GM21390 (cell line): ENCODE results near the gene ATP6V1B1.

Experiments used
- ATAC-seq: cut with Tn5 transposase; IDR thresholded peaks from one replicate; pipeline ENCODE4 v1.9.1; 2021; ENCODE audit not compliant: unreplicated experiment

Gene ATP6V1B1

DNA sequence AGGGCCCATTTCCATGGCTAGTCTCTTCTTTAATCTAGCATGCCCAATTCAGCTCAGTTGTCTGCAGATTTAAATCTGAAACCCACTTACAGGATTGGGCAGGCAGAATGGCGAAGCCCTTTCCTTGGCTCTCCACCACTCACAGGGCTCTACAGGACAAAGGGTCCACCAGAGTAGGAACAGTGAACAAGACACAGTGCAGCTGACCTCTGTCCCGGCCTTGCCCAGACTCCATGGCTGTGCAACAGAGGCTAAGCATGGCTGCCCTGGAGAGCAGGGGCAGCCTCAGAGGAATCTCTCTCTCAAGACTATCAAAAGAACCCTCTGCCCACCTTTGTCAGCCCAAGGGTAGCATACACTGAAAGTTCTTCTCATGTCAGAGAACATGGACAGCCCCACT, 9.7 kb upstream of the ATP6V1B1 start:
- ATAC-seq, result no peak

DNA sequence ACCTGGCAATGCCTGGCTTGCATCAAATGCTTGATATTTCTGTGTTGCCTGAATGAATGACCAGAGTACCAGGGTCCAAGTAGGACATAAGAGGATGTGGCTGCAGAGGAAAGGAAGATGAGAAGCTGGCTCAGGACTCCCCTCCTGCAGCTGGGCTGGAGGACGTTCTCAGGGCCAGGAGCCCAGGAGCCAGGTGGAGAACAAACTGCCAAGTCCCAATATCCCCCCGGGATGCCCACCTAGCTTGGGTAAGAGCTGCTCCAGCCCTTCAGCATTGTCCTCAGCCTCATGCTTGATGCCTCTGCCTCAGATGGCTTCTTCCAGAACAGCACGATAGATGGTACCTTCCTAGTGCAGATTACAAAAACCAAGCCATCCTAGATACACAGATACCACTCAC, 8.6 kb upstream of the ATP6V1B1 start:
- ATAC-seq, result no peak

- ATAC-seq, result no peak
These were observed 8.1 kb upstream of the ATP6V1B1 start for GRCh38 chr2:70927641-70928040.

- no peak for ATAC-seq
These were observed 7.3 kb upstream of the ATP6V1B1 start for GRCh38 chr2:70928366-70928765.

DNA sequence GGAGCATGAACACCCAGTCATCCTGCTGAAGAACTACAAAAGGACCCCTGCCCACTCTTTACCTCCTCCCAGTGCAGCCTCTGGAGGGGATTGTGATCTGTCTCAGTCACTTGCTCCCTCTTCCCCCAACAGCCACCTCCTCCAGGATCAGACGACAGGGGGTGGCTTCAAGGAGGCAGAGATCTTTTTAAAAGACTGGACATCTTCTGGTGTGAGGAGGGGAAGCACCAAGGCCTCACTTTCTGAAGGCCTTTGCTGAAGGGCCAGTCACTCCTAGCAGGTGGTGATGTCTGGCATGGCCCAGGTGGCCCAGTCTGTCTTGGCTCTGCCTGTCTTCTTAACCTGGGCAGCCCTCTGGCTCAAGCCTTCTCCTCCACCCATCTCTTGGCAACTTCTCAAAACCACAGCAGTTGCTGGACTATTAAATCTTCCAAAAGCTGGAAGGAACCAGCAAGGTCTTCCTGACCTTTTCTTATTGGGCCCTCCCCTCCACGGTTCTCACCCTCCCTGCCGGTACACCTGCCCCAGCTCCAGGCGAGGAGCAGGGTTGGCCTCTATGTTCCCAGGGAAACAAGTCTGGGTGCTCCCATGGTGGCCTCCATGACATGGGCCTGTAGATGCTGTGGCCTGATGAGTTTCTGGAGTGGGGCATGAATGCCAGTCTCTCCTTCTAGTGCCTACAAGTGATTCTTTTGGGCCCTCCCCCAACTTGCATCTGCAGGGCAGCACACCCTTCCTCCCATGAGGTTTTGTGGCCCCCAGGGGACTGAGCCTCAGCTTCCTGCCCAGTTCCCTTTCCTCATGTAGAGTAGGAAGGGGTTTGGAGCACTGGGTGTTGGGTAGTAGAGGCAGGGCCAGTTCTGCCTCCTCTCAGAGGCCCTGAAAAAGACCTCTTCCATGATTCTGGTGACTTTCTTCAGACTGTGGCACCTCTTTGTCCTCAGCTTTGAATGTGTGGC, 5.0 kb upstream of the ATP6V1B1 start:
- no peak for ATAC-seq

GRCh38 chr2:70931376-70932000, 4.2 kb upstream of the ATP6V1B1 start:
- ATAC-seq, result no peak

DNA sequence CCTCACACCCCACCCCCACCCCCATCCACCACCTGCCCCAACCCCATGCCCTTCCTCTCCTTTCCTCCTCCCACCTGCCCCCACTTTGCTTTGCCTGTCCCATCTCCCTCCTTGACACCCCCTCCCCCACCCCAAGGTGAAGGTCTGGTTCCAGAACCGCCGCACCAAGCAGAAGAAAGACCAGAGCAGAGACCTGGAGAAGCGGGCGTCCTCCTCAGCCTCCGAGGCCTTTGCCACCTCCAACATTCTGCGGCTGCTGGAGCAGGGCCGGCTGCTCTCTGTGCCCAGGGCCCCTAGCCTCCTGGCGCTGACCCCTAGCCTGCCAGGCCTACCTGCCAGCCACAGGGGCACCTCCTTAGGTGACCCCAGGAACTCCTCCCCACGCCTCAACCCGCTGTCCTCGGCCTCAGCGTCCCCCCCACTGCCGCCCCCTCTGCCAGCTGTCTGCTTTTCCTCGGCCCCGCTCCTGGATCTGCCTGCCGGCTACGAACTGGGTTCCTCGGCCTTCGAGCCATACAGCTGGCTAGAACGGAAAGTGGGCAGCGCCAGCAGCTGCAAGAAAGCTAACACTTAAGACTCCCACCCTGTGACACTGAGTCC, 3.0 kb upstream of the ATP6V1B1 start:
- no peak for ATAC-seq

DNA sequence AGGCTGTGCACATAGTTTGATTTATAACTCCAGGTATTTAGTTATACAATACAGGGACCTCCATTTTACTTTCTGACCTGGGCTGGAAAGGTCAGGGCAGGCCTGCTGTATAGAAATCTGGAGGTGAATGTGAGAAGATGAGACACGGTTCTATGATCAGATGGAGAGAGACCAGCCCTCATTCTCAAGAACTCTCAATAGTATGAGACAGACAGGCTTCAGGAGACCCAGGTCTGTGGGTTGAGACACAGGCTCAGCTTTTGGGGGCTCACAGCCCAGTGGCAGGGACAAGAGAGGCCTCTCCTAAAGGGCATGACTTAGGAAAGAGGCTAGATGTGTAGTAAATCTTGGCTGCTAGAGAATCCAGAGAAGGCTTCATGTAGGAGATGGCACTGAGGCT, 719 bp upstream of the ATP6V1B1 start:
- ATAC-seq, result no peak

GRCh38 chr2:70936165-70936978, 672 bp downstream of the ATP6V1B1 start:
- ATAC-seq, result no peak

DNA sequence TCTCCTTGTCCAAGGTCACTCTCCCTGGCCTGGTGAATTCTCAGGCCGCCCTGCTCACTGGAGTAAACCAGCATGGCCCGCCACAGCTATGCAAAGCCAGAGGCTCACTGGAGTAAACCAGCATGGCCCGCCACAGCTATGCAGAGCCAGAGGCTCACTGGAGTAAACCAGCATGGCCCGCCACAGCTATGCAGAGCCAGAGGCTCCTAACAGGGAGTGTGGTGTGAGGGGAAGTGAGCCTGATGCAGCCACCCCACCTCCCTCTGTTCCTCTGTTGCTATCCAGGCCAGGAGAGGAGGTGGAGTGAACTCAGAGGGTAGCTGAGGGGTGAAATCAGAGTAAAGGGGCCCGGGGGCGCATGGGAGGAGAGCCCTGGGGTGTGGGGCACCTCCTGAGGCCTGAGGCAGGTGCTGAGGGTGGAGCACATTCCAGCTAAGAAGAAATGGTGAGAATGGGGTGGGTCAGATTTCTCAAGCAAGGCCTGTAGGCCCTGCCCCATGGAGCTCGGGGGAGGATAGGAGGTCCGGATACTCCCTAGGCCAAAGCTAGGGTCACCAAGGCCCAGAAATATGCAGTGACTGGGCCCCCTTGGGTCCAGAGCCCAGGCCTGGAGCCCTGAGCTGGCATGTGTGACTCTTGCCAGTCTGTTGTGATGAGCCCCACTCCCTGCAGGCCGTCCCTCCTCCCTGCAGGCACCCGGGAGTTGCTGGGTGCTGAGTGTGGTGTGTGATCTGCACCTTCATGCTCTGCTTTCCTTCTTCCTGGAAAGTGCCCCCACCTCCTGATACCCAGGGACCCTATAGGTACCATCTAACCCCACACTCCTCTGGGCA, 1.5 kb downstream of the ATP6V1B1 start:
- ATAC-seq, result no peak

DNA sequence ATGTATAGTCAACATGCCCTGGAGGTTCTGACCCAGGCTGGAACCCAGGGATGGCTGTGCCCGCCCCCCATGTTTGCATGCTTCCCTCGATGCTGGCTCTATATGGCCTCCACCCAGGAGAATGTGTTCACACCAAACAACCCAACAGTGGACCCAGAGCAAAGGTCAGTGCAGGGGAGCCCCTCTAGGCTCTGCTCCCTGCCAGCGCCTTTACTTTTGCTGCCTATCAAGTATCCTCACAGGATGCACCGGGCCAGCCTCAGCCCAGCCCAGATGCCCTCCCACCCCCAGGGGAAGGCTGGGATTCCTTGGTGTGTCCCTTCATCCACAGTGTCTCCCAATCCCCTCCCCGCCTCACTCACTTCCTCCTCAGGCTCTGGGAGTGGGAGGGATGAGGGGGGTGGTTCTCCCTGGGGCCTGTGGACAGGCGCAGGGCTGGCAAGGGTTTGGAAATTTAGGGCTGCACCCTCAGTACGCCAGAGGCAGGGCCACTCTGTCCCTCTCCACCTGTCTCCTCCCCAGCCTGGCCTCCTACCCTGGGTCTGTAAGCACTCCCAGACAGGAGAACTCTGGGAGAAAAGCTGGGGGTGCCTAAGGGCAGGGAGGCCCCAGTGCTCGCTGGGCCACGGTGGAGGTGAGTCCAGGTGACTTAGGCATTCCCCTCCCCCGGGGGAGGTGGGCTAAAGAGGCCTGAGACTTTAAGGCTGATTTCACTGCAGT, 2.3 kb downstream of the ATP6V1B1 start:
- no peak for ATAC-seq

DNA sequence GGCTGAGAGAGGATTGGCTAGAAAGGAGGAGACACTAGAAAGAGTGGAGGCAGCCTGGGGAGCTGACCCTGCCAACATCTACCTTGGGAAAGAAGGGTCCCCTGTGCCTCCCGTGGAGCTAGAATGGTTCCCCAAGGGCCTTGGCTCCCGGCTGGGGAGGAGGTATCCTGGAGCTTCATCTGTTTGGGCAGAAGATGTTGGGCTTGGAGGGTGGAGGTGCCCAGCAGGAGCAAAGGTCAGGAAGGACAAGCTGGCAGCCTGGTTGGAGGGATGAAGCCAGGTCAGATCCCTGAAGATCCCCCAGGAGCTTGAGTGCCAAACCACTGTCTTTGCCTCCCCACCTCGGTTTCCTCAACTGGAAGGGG, 2.9 kb downstream of the ATP6V1B1 start:
- no peak for ATAC-seq

GRCh38 chr2:70939001-70939838, 3.5 kb downstream of the ATP6V1B1 start:
- ATAC-seq, result no peak

GRCh38 chr2:70939839-70940580, 4.3 kb downstream of the ATP6V1B1 start:
- no peak for ATAC-seq

DNA sequence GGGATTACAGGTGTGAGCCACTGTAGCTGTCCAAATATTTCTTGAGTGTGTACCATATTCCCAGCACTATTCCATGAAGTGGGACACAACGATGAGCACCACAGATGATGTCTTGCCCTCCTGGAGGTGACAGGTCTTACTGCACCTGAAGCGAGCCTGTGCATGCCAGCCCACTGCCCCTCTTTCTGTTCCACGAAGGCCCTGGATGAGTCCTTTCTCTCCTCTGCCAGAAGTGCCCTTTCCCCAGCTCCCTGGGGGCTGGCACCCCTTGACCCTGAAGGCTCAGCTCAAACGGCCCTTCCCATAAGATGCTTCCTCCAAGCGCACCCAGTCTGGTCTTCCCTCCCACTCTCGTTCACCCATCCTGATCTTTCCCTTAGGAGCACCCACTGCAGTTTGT, 5.5 kb downstream of the ATP6V1B1 start:
- ATAC-seq, result no peak

GRCh38 chr2:70941701-70942100, 6.0 kb downstream of the ATP6V1B1 start:
- ATAC-seq, result no peak

- no peak for ATAC-seq
These were observed 6.9 kb downstream of the ATP6V1B1 start for GRCh38 chr2:70942396-70943204.
